GM23338 (cell line): ENCODE measurements around the gene TTC13. TPM values are rescaled to one million over a fixed set of nuclear protein-coding genes. Genes with fewer than 3 reads are reported as not detected.

ENCODE experiments used
- ATAC-seq: fragments of 200-7000 bp; cut with Tn5 transposase; 3 replicates; pipeline ENCODE4 v1.9.1; 2020
- DNase-seq: peaks from one replicate; pipeline ENCODE4 v3.0.0-alpha.2; 2015; ENCODE audit warnings: low spot score
- H2AFZ ChIP-seq: fragments of 200-600 bp; sonication (generic); 2 replicates; pipeline ENCODE4 v1.8.0; 2016; ENCODE audit warnings: antibody characterized with exemption, mild to moderate bottlenecking, moderate library complexity
- H3F3A ChIP-seq: fragments of 200-600 bp; sonication (generic); replicated peaks from 2 replicates; pipeline ENCODE4 v1.8.0; 2017; ENCODE audit warnings: antibody characterized with exemption, mixed run types, low read depth
- H3K27ac ChIP-seq: fragments of 200-600 bp; sonication (generic); 2 replicates; pipeline ENCODE4 v1.6.1; 2016; ENCODE audit warnings: low read depth
- H3K27me3 ChIP-seq: fragments of 200-600 bp; sonication (generic); 2 replicates; pipeline ENCODE4 v1.8.0; 2016; ENCODE audit warnings: mild to moderate bottlenecking, mixed run types, moderate library complexity; ENCODE audit not compliant: insufficient read depth
- H3K36me3 ChIP-seq: fragments of 200-600 bp; sonication (generic); 2 replicates; pipeline ENCODE4 v1.8.0; 2016; ENCODE audit warnings: mild to moderate bottlenecking; ENCODE audit not compliant: insufficient read depth
- H3K4me1 ChIP-seq: fragments of 200-600 bp; sonication (generic); 2 replicates; pipeline ENCODE4 v1.8.0; 2016; ENCODE audit warnings: mild to moderate bottlenecking, moderate library complexity; ENCODE audit not compliant: insufficient read depth
- H3K4me2 ChIP-seq: fragments of 200-600 bp; sonication (generic); 2 replicates; pipeline ENCODE4 v1.7.1; 2017; ENCODE audit warnings: mixed run types
- H3K4me3 ChIP-seq: fragments of 200-600 bp; sonication (generic); 2 replicates; pipeline ENCODE4 v1.6.1; 2016; ENCODE audit warnings: mixed run types
- H3K79me2 ChIP-seq: fragments of 200-600 bp; sonication (generic); replicated peaks from 2 replicates; pipeline ENCODE4 v1.8.0; 2017; ENCODE audit warnings: mild to moderate bottlenecking; ENCODE audit not compliant: insufficient read depth
- H3K9me2 ChIP-seq: fragments of 200-600 bp; sonication (generic); 2 replicates; pipeline ENCODE4 v1.8.0; 2017; ENCODE audit not compliant: insufficient read depth
- H4K20me1 ChIP-seq: fragments of 200-600 bp; sonication (generic); replicated peaks from 2 replicates; pipeline ENCODE4 v1.8.0; 2017; ENCODE audit warnings: mild to moderate bottlenecking; ENCODE audit not compliant: insufficient read depth
- H3K27ac Mint-ChIP-seq: 2 replicates; pipeline ENCODE4 v1.8.0; 2020; ENCODE audit warnings: inconsistent platforms, mild to moderate bottlenecking, moderate library complexity, mixed read lengths
- H3K27me3 Mint-ChIP-seq: 3 replicates; pipeline ENCODE4 v1.8.0; 2022; ENCODE audit warnings: low read depth, mild to moderate bottlenecking, moderate library complexity, mixed read lengths, inconsistent platforms; ENCODE audit not compliant: insufficient read depth, poor library complexity
- H3K36me3 Mint-ChIP-seq: 3 replicates; pipeline ENCODE4 v1.8.0; 2021; ENCODE audit warnings: low read depth, mild to moderate bottlenecking, inconsistent platforms, moderate library complexity, mixed read lengths
- H3K4me1 Mint-ChIP-seq: 3 replicates; pipeline ENCODE4 v1.8.0; 2020; ENCODE audit warnings: mild to moderate bottlenecking, inconsistent platforms, mixed read lengths
- H3K4me3 Mint-ChIP-seq: 3 replicates; pipeline ENCODE4 v1.8.0; 2021; ENCODE audit warnings: moderate library complexity, mild to moderate bottlenecking, inconsistent platforms, mixed read lengths
- H3K9me3 Mint-ChIP-seq: 3 replicates; pipeline ENCODE4 v1.8.0; 2020; ENCODE audit warnings: moderate library complexity, mild to moderate bottlenecking, inconsistent platforms, mixed read lengths
- CREB1 ChIP-seq: fragments of 250-450 bp; sonication (Bioruptor Pico); IDR thresholded peaks from 2 replicates; pipeline ENCODE4 v1.5.0; 2020; ENCODE audit warnings: low read depth, mild to moderate bottlenecking, moderate library complexity
- CTCF ChIP-seq, 2 experiments: fragments of 200-600 bp in 1 of 2; sonication (generic) in 1 of 2; conservative IDR thresholded peaks; 2 replicates each; pipeline versions ENCODE4 v1.5.1 to v1.6.1; 2016 to 2017; ENCODE audit warnings: antibody characterized with exemption in 2 of 2, low read depth in 2 of 2, mild to moderate bottlenecking in 2 of 2, moderate library complexity in 1 of 2
- EZH2 ChIP-seq: fragments of 200-600 bp; sonication (generic); IDR thresholded peaks from one replicate; pipeline ENCODE4 v1.8.0; 2017; ENCODE audit warnings: antibody characterized with exemption, mild to moderate bottlenecking, low read depth; ENCODE audit not compliant: unreplicated experiment
- EZH2phosphoT487 ChIP-seq: fragments of 200-600 bp; sonication (generic); IDR thresholded peaks from one replicate; pipeline ENCODE4 v1.8.1; 2018; ENCODE audit warnings: antibody characterized with exemption; ENCODE audit not compliant: unreplicated experiment
- JUNB ChIP-seq: IDR thresholded peaks from one replicate; pipeline ENCODE4 v1.6.1; 2016; ENCODE audit warnings: antibody characterized with exemption; ENCODE audit not compliant: unreplicated experiment
- NANOG ChIP-seq: IDR thresholded peaks from 2 replicates; pipeline ENCODE4 v1.6.1; 2016; ENCODE audit warnings: antibody characterized with exemption, borderline replicate concordance
- POLR2AphosphoS5 ChIP-seq: IDR thresholded peaks from 2 replicates; pipeline ENCODE4 v1.6.1; 2016; ENCODE audit warnings: antibody characterized with exemption, low read depth
- REST ChIP-seq: IDR thresholded peaks from one replicate; pipeline ENCODE4 v1.6.1; 2018; ENCODE audit warnings: antibody characterized with exemption; ENCODE audit not compliant: unreplicated experiment
- STAT1 ChIP-seq: IDR thresholded peaks from one replicate; pipeline ENCODE4 v1.6.1; 2016; ENCODE audit warnings: antibody characterized with exemption; ENCODE audit not compliant: unreplicated experiment
- ZNF114 ChIP-seq: fragments of 250-450 bp; sonication (Bioruptor Pico); IDR thresholded peaks from 2 replicates; pipeline ENCODE4 v1.5.0; 2020; ENCODE audit warnings: mild to moderate bottlenecking, moderate library complexity
- ZNF331 ChIP-seq: fragments of 250-450 bp; sonication (Bioruptor Pico); IDR thresholded peaks from 2 replicates; pipeline ENCODE4 v1.5.0; 2020; ENCODE audit warnings: low read depth, mild to moderate bottlenecking, moderate library complexity
- long read RNA-seq: library from polyadenylated mRNA; unstranded; transcript quantifications from one replicate; pipeline ENCODE4 v2.0.0, GENCODE V29; 2020; ENCODE audit not compliant: unreplicated experiment
- polyA plus RNA-seq: library from polyadenylated mRNA; unstranded; fragments of >200 nt; fragmentation: Nextera tagmentation; extraction: Ambion mirVana; gene quantifications from 2 replicates; pipeline ENCODE4 v1.2.1, GENCODE V29; 2016
- total RNA-seq: library from RNA; depleted of rRNA; stranded (reverse); fragments of >200 nt; shearing (Covaris generic); gene quantifications from 2 replicates; pipeline ENCODE4 v1.2.3, GENCODE V29; 2014; rRNA removed
- TF ChIP-seq, protein P1 (sequence below): IDR thresholded peaks from 2 replicates; pipeline ENCODE4 v1.6.1; 2016; ENCODE audit warnings: antibody characterized with exemption
- TF ChIP-seq, protein P2 (sequence below): fragments of 250-450 bp; sonication (Bioruptor Pico); IDR thresholded peaks from 2 replicates; pipeline ENCODE4 v1.5.0; 2020; ENCODE audit warnings: mild to moderate bottlenecking, moderate library complexity

TTC13 gene
- total RNA-seq (9.4 and 13.5 TPM in 2 replicates), polyA plus RNA-seq (3.8 and 4.9 TPM in 2 replicates)
- long read RNA-seq, partial matches to known transcripts, result 1 of 2 reads
- long read RNA-seq, other reads (novel, unspliced or antisense), result 1 of 2 reads

DNA sequence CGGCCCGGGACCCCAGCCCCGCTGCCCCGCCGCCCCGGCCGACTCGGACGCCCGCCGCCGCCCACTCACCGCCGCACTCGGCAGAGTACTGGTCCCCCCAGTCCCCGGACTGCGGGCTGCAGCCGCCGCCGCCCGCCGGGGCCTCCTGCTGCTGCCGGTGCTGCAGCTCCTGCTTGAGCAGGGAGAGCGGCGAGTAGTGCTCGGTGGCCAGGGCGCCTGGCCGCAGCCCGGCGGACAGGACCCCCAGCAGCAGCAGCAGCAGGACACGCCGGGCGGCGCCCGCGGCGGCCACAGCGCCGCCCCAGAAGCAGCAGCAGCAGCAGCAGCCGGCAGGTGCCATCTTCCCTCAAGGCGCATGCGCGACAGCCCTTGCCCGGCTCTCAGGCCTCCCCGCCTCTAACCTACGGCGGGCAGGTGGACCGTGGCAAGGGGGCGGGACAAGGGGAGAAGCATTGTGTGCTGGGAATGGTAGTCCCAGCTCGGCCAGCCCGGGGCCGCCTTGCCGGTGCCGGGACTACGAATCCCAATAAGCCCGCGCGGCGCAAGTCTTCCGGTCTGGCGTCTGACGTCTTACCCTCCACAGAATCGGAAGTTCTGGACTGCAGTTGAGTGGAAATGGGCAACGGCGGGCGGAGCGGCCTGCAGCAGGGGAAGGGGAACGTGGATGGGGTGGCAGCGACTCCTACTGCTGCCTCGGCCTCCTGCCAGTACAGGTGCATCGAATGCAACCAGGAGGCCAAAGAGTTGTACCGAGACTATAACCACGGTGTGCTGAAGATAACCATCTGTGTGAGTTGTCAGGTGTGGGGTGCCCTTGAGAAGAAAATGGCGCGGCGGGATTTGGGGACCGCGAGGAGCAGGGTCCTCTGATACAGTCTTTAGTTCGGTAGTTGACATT, at the start of gene TTC13, which contains the start of gene ARV1:
Gene TTC13, minus strand, starts transcription at position 371 of the 898 bp plus-strand sequence. Its CDS starts 31 bp downstream, at position 340.
Gene ARV1, plus strand, starts transcription at position 604 of the 898 bp plus-strand sequence. Its CDS starts 12 bp downstream, at position 616.
- Histone ChIP-seq H3F3A (no peaks in the 10 kb centered on the region), H3K4me2 (peak within 1 kb of the TSS; percentile 95), H3K27me3 (peaks cover 63% of the 10 kb centered on the region), H2AFZ (peak within 1 kb of the TSS; percentile 96), H3K4me3 (peak within 1 kb of the TSS; percentile 88), H4K20me1 (peaks cover 60% of the 10 kb centered on the region), H3K9me2 (no peaks in the 10 kb centered on the region), H3K79me2 (peaks cover 12% of the 10 kb centered on the region), H3K27ac (no peak within 1 kb of the TSS), H3K4me1 (peaks cover 10% of the 10 kb centered on the region; the same call in 1 of the 2 replicates), H3K36me3 (no peaks in the 10 kb centered on the region)
- Mint-ChIP-seq H3K36me3 (no peaks in the 10 kb centered on the region; the same call in 2 of the 3 replicates), H3K9me3 (no peaks in the 10 kb centered on the region), H3K4me3 (peak within 1 kb of the TSS; percentile 84), H3K27me3 (peaks cover 6% of the 10 kb centered on the region), H3K4me1 (peaks cover 17% of the 10 kb centered on the region), H3K27ac (peak within 1 kb of the TSS; percentile 62; the same call in 1 of the 2 replicates)
- TF ChIP-seq JUNB (no peak), ZNF114 (CRISPR knock-in tag) (no peak), EZH2 (no peak), CREB1 (CRISPR knock-in tag) (peak; percentile 88), EZH2phosphoT487 (no peak), ZNF331 (no peak), POLR2AphosphoS5 (peak; percentile 88), CTCF (conservative IDR thresholded peaks at IDR 0.05; ENCODE audit: low read depth in 2 of 2) (peak; percentile 31 to 68; a peak in 3 of 4 replicates), STAT1 (no peak), NANOG (no peak), REST (no peak)
- TF ChIP-seq, protein P1, sequence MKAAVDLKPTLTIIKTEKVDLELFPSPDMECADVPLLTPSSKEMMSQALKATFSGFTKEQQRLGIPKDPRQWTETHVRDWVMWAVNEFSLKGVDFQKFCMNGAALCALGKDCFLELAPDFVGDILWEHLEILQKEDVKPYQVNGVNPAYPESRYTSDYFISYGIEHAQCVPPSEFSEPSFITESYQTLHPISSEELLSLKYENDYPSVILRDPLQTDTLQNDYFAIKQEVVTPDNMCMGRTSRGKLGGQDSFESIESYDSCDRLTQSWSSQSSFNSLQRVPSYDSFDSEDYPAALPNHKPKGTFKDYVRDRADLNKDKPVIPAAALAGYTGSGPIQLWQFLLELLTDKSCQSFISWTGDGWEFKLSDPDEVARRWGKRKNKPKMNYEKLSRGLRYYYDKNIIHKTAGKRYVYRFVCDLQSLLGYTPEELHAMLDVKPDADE, result peak; percentile 97
- TF ChIP-seq, protein P2, sequence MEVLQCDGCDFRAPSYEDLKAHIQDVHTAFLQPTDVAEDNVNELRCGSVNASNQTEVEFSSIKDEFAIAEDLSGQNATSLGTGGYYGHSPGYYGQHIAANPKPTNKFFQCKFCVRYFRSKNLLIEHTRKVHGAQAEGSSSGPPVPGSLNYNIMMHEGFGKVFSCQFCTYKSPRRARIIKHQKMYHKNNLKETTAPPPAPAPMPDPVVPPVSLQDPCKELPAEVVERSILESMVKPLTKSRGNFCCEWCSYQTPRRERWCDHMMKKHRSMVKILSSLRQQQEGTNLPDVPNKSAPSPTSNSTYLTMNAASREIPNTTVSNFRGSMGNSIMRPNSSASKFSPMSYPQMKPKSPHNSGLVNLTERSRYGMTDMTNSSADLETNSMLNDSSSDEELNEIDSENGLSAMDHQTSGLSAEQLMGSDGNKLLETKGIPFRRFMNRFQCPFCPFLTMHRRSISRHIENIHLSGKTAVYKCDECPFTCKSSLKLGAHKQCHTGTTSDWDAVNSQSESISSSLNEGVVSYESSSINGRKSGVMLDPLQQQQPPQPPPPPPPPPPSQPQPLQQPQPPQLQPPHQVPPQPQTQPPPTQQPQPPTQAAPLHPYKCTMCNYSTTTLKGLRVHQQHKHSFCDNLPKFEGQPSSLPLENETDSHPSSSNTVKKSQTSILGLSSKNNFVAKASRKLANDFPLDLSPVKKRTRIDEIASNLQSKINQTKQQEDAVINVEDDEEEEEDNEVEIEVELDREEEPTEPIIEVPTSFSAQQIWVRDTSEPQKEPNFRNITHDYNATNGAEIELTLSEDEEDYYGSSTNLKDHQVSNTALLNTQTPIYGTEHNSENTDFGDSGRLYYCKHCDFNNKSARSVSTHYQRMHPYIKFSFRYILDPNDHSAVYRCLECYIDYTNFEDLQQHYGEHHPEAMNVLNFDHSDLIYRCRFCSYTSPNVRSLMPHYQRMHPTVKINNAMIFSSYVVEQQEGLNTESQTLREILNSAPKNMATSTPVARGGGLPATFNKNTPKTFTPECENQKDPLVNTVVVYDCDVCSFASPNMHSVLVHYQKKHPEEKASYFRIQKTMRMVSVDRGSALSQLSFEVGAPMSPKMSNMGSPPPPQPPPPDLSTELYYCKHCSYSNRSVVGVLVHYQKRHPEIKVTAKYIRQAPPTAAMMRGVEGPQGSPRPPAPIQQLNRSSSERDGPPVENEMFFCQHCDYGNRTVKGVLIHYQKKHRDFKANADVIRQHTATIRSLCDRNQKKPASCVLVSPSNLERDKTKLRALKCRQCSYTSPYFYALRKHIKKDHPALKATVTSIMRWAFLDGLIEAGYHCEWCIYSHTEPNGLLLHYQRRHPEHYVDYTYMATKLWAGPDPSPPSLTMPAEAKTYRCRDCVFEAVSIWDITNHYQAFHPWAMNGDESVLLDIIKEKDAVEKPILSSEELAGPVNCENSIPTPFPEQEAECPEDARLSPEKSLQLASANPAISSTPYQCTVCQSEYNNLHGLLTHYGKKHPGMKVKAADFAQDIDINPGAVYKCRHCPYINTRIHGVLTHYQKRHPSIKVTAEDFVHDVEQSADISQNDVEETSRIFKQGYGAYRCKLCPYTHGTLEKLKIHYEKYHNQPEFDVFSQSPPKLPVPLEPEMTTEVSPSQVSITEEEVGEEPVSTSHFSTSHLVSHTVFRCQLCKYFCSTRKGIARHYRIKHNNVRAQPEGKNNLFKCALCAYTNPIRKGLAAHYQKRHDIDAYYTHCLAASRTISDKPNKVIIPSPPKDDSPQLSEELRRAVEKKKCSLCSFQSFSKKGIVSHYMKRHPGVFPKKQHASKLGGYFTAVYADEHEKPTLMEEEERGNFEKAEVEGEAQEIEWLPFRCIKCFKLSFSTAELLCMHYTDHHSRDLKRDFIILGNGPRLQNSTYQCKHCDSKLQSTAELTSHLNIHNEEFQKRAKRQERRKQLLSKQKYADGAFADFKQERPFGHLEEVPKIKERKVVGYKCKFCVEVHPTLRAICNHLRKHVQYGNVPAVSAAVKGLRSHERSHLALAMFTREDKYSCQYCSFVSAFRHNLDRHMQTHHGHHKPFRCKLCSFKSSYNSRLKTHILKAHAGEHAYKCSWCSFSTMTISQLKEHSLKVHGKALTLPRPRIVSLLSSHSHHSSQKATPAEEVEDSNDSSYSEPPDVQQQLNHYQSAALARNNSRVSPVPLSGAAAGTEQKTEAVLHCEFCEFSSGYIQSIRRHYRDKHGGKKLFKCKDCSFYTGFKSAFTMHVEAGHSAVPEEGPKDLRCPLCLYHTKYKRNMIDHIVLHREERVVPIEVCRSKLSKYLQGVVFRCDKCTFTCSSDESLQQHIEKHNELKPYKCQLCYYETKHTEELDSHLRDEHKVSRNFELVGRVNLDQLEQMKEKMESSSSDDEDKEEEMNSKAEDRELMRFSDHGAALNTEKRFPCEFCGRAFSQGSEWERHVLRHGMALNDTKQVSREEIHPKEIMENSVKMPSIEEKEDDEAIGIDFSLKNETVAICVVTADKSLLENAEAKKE (CRISPR knock-in tag), result no peak
- peak; percentile 98 for ATAC-seq
- DNase-seq, result peak; percentile 99
